ENCODE measurements around the gene RIPPLY1. TPM values are rescaled to one million over a fixed set of nuclear protein-coding genes. Genes with fewer than 3 reads are reported as not detected.
"Not testable (repeated sequence)": the region's sequence is repeated elsewhere in the genome, so short reads cannot be mapped to it uniquely, and the experiment has no call there.

RIPPLY1 gene
- total RNA-seq, 1 donor from 2014 or later = not detected

DNA sequence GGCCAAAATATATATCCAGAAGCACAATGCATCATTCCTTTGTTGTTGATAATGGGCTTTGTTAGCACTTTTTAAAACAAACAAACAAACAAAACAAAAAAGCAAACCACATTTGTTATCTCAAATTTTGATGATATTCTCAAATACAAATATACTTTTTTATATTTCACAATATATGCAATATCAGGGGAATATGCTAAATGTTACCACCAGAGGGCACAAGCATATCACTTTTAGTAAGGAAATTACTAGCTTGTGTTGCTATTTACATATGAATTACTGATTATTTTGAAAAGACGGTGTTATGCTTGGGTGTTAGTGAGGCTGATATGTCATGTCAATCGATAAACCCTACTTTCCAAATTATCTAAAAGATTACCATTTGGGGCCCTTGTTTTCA, 29.1 kb downstream of the RIPPLY1 start:
- no peaks in the 10 kb centered on the region for H3K9me3 ChIP-seq
- no peak overlapping the region for H3K4me3 ChIP-seq
- no peak for DNase-seq (ENCODE audit: low spot score in 2 of 2)
- peak in 2 of 3 experiments; percentile 38 to 59 for TF ChIP-seq CTCF (IDR thresholded peaks at IDR 0.05)
- no peaks in the 10 kb centered on the region for H3K36me3 ChIP-seq
- intact Hi-C loops (cut with DNase I) = no loop called here
- H3K27me3 ChIP-seq = no peaks in the 10 kb centered on the region
- no peak overlapping the region for H3K27ac ChIP-seq
- H3K4me1 ChIP-seq = no peaks in the 10 kb centered on the region

DNA sequence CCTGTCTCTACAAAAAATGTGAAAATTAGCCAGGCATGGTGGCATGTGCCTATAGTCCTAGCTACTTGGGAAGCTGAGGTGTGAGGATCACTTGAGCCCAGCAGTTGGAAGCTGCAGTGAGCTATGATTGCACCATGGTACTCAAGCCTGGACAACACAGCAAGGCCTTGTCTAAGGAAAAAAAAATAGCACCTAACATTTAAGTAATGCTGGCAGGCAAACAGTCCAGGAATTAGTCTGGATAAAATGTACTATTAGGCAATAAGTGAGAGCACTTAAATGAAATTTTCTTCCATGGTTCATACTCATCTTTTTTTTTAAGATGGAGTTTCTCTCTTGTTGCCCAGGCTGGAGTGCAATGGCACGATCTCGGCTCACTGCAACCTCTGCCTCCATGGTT, 30.3 kb downstream of the RIPPLY1 start:
- H3K4me1 ChIP-seq; H3K4me3 ChIP-seq; H3K9me3 ChIP-seq; H3K27ac ChIP-seq; H3K27me3 ChIP-seq; intact Hi-C loops (cut with DNase I); H3K36me3 ChIP-seq; DNase-seq (ENCODE audit: low spot score in 2 of 2): not testable (repeated sequence)

- H3K27me3 ChIP-seq = no peaks in the 10 kb centered on the region
- no peak for TF ChIP-seq CTCF (IDR thresholded peaks at IDR 0.05)
- H3K9me3 ChIP-seq = peaks cover 0 to 5% of the 10 kb centered on the region in 2 donors
- no peaks in the 10 kb centered on the region for H3K36me3 ChIP-seq
- H3K4me1 ChIP-seq = no peaks in the 10 kb centered on the region
- no peak overlapping the region for H3K4me3 ChIP-seq
- no peak for DNase-seq (ENCODE audit: low spot score in 2 of 2)
- H3K27ac ChIP-seq = no peak overlapping the region
- intact Hi-C loops (cut with DNase I) = no loop called here
Observed at GRCh38 chrX:106863697-106864096, 39.4 kb downstream of the RIPPLY1 start.

- Histone ChIP-seq H3K4me1 (no peaks in the 10 kb centered on the region), H3K27me3 (no peaks in the 10 kb centered on the region), H3K27ac (no peak overlapping the region), H3K36me3 (no peaks in the 10 kb centered on the region), H3K9me3 (peaks cover 0 to 7% of the 10 kb centered on the region in 2 donors), H3K4me3 (no peak overlapping the region)
- DNase-seq (ENCODE audit: low spot score in 2 of 2) = no peak
- intact Hi-C loops (cut with DNase I) = no loop called here
- TF ChIP-seq CTCF (IDR thresholded peaks at IDR 0.05) = peak in 1 of 3 experiments; percentile 11
Observed at GRCh38 chrX:106862972-106863688, 40.0 kb downstream of the RIPPLY1 start.

Other genes starting within 250 kb of the RIPPLY1 start
- gene RNF128, start 176.6 kb downstream of the RIPPLY1 start, total RNA-seq = 0.32 TPM
- 7.1 TPM for gene TBC1D8B, start 100.7 kb downstream of the RIPPLY1 start, total RNA-seq
- gene CLDN2, start 17.1 kb upstream of the RIPPLY1 start, total RNA-seq = 0.43 TPM
- gene MORC4, start 96.9 kb upstream of the RIPPLY1 start, total RNA-seq = 7.1 TPM
- gene RBM41, start 215.5 kb upstream of the RIPPLY1 start, total RNA-seq = 4.6 TPM